Thyroid gland (tissue), 4 donors: ENCODE measurements around the gene FTH1.

ENCODE experiments used
- CTCF ChIP-seq, 6 experiments: fragments of 200-600 bp in 3 of 6; fragments of 450-650 bp in 3 of 6; sonication (generic) in 3 of 6; IDR thresholded peaks; one replicate each; pipeline ENCODE4 v1.5.1; 2016 to 2019; ENCODE audit warnings: antibody characterized with exemption in 6 of 6, mild to moderate bottlenecking in 2 of 6, inconsistent platforms in 1 of 6, moderate library complexity in 1 of 6
- POLR2A ChIP-seq, 2 donors: fragments of 450-650 bp; IDR thresholded peaks; one replicate each; pipeline ENCODE4 v1.6.1; 2017; ENCODE audit warnings: antibody characterized with exemption in 2 of 2, mild to moderate bottlenecking in 2 of 2, moderate library complexity in 1 of 2

GRCh38 chr11:61935861-61936260, 31.6 kb downstream of the FTH1 start:
- TF ChIP-seq CTCF (IDR thresholded peaks at IDR 0.05) (no peak), POLR2A (IDR thresholded peaks at IDR 0.05) (no peak)
